NCI-H2107 treated with DMSO at 0.1 percent for 48 hours (cell line): ENCODE measurements around the gene MPZ.
"Not testable (repeated sequence)": the region's sequence is repeated elsewhere in the genome, so short reads cannot be mapped to it uniquely, and the experiment has no call there.

ENCODE experiments used
- DNase-seq: peaks from one replicate; lab custom pipeline; 2025; ENCODE audit not compliant: unreplicated experiment; lab: John Stamatoyannopoulos, UW

The MPZ gene

DNA sequence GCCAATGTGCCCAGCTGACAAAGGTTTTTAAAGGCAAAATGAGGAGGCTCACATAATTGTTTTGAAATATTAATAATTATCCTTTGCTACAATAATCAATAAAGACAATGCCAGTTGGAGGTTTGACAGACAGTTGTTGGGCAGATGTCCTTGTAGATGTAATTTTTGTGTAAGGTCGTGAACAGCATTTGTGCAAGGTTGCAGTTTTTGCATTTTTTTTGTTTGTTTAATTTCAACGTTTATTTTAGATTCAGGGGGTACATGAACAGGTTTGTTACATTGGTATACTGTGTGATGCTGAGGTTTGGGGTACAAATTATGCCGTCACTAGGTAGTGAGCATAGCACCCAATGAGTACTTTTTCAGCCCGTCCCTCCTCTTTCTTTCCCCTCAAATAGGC lies 9.3 kb downstream of the MPZ start:
- DNase-seq, result no peak

- DNase-seq, result no peak
Measured at GRCh38 chr1:161299347-161299746, 10.4 kb downstream of the MPZ start.

DNA sequence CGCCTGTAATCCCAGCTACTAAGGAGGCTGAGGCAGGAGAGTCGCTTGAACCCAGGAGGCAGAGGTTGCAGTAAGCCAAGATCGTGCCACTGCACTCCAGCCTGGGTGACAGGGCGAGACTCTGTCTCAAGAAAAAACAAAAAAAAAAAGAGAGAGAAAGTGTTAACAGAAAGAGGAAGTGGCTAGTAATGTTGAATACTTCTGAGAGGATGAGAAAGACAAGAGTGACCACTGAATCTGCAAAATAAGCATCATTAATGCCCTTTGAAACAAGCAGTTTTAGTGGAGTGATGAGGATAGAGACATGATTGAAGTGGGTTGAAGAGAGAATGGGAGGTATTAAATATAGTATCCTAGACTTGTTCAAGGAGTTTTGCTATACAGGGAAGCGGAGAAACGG lies 11.7 kb downstream of the MPZ start:
- DNase-seq, result no peak

DNA sequence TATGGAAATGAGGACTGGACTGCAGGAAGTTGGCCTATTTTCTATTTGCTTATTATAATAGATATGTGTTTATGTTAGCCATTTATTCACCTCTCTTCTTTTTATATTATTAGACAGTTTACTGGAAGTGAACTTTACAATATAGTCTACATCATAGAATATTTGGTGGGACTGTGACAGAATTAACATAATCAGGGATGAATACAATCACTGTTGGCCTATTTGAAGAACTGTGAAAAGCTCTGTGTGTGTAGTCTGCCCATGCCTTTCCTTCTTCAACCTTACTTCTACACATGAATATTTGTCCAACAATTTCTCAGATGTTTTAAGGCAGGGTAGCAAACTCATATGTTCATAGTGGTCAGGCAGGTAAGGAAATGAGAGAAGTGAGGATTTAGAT lies 12.4 kb downstream of the MPZ start:
- no peak for DNase-seq

DNA sequence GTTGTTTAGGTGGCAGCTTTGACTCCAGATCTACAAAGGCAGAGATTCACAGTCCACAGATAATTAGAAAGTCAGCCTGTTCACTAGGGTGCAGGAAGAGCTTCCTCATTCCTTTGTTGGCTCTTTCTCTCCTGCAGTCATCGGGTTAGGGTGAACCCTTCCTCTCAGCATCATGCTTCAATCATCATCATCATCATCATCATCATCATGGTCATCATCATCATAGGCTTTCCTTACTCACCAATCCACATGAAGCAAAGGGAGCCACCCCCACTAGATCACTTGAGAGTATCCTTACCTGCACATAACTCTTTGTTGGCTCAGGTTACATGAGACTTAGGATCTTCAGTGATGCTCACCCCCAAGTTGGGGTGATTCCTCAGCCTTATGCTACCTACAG lies 19.0 kb downstream of the MPZ start:
- DNase-seq, result no peak

- DNase-seq, result no peak
Measured at GRCh38 chr1:161287482-161288054, 22.2 kb downstream of the MPZ start.

DNA sequence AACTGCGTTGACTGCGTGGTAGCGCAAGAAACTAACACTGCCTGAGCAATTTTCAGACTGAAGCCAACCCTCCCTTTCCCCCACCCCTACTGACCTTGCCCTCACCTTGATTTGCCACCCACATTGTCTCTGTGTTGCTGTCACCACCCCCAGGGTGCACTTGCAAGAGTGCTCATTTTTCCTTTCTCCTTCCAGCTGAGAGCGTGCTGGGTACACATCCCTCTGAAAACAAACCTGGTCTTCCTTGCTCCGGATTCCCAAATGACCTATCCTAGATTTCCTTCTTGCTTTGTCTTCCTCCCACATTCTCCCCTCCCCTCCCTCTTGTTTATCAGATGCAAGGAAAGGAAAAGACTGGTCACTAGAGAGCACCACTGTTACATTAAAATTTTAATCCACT lies 24.2 kb downstream of the MPZ start:
- DNase-seq, result no peak

DNA sequence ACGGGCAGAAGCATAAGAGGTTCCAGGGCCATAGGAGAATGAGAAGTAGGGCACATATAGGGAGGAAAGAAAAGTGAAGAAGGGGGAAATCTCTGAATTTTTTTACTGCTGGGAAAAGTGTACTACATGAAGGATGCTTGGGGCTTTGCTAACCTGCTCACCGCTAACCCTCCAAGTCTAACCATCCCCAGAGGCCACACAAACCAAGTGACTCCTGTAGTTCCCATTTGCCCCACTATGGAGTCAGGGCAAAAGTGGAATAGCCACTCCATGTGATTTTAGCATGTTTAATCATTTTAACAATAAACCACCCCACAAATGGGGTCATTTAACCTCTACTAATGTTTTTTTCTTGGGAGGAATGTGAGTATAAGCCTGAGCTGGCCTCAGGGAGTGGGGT lies 24.7 kb downstream of the MPZ start:
- DNase-seq, result no peak

- DNase-seq, result no peak
Measured at GRCh38 chr1:161282991-161283390, 26.8 kb downstream of the MPZ start.

DNA sequence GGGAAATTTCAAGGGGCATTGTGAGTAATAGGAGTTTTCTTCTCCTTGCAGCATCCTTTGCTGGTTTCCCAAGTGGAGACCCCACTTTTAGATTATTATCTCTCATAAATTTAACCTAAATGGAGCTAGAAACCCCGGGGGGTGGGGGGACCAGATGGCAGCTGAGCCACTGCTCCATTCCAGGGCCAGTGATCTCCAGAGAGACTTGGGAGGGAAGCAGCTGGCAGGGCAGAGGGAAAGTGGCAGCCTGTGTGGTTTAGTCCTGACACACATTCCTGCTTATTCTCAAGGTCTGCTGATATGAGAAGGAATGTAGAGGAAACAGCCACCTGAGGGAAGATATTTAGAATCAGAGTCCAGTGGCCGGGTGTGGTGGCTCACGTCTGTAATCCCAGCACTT lies 34.9 kb downstream of the MPZ start:
- DNase-seq, result no peak

DNA sequence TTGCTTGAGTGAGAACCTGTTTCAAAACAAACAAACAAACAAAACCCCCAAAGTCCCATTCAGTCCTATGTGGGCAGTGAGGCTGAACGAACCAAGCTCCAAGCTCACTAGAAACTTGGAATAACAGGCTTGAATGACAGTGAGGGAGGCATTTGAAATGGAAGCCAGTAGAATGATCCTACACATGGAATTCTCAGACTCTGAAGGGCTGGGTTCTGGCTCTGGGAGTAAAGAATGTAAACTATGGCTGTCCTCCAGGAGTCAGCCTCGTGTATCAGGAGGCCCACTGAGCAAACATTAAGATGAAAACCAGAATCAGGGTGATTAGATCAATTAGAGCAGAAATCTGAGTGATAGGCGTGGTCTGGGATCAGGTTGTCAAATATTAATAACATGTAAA lies 36.4 kb downstream of the MPZ start:
- no peak for DNase-seq

- DNase-seq, result no peak
Measured at GRCh38 chr1:161267321-161267720, 42.4 kb downstream of the MPZ start.

- DNase-seq, result no peak
Measured at GRCh38 chr1:161266836-161267235, 42.9 kb downstream of the MPZ start.

GRCh38 chr1:161266202-161266601 lies 43.6 kb downstream of the MPZ start:
- no peak for DNase-seq

- no peak for DNase-seq
Measured at GRCh38 chr1:161265305-161265704, 44.5 kb downstream of the MPZ start.

DNA sequence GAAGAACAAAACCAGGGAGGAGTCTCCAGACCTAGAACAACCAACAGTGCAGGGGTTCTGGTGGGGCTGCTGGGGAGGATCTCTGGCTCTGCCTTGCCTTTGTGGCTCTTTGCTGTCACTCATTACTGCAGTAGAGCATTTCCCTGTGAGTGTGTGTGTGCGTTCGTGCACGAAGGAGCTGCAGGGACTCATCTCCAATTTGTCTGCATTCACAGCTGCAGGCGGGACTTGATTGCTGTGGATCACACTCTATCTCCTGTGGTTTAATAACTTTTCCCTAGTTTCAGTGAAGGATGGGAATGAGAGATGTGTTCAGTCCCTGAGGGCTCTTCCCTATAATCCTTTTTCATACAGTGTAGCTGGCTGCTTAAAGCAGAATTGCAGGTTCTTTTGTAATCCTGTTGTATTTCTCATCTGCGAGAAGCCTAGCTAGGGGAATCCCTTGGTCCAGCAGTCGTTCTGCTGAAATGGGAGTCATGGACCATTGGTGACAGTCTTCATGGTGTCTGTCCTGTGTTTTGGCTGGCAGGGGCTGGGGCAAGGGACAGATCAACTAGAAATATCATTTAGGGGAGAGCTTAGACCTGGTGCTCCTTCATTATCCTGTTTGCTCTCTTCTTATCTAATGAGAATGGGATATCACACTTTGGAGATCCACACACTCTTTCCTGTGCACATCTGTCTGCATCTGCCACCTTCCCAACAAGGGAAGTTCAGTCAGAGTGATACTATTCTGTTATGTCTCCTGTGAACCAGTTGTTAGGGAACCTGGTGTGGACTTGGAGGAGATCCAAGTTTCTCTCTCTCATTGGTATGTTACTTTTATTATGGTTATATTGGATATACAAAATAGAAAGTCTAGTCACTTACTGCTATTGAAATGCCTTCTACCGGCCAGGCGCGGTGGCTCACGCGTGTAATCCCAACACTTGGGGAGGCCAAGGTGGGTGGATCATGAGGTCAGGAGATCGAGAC lies 48.2 kb downstream of the MPZ start:
- DNase-seq, result no peak

DNA sequence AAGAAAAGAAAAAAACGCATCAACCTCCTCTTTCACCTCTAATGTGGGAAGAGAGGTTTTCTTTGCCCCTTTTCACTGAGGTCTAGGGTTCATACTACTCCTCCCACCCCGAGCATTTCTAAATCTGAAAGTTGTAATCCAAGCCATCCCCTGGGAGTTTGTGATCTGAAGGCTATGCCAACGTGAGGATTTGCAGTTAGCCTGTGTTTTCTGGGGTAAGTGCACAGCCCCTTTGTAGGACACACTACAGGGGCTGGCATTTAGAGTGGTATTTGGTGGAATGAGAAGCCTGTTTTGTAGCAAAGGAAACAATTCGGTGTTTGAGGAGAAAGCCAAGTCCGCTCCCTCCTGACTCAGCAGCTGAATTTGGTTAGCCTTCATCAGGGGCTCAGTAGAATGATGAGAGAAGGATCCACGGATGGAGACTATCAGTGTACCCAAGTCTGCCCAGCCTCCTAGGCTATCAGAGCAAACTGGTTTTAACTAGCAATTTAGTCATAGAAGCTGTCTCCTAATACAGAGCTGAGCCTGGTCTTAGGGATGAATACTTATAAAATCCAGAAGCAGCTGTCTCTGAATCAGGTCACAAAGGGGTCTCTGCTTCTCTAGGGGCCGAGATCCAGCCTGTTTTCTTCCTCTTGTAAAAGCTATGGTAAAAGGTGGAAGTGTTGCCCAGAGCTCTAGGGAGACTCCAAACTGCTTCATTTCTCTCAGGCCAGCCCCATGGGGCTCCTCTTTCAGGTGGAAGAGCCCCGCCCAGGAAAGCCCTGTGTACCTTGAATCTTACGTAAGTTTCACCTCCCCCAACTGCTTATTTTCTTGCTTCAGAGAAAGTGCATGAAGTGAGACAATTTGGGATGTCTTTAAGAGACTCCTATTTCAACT lies 49.1 kb downstream of the MPZ start:
- DNase-seq, result peak; percentile 49

GRCh38 chr1:161259765-161260164 lies 50.0 kb downstream of the MPZ start:
- DNase-seq, result no peak

DNA sequence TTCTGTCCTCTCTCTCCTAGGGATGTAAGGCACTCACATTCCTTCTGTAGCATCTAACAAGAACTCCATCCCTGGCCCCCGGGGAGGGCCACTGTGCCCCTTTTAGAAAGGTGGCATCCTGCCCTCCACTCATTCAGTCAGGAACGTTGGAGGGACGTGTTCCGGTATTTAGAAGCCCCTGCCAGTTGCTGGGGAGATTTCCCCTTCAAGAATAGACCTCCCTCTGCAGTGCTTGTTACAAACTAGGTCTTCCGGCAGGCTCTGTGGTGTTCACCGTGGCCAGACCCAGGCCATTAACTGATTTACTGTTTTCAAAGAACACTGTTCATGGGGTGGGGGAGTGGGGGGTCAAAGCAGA lies 50.4 kb downstream of the MPZ start:
- DNase-seq, result no peak

- peak; percentile 45 for DNase-seq
Measured at GRCh38 chr1:161258439-161259344, 51.1 kb downstream of the MPZ start, which contains the start of gene PCP4L1. TSS of gene PCP4L1 (plus strand) at chr1:161258745. CDS start at chr1:161258975, 230 bp downstream.

DNA sequence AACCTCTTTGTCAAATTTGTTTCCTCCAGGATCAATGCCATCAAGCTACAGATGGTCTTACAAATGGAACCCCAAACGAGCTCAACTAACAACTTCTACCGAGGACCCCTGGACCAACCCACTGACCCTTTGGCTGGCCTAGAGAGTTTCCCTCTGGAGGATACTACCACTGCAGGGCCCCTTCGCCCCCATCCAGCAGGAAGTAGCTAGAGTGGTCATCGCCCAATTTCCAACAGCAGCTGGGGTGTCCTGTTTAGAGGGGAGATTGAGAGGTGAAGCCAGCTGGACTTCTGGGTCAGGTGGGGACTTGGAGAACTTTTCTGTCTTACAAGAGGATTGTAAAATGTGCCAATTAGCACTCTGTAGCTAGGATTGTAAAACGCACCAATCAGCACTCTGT lies 52.7 kb downstream of the MPZ start:
- not testable (repeated sequence) for DNase-seq
